Hepatocyte (in vitro differentiated cells): Measurements from ENCODE around the gene COL6A3. TPM values are rescaled to one million over a fixed set of nuclear protein-coding genes. Genes with fewer than 3 reads are reported as not detected.
A peak's percentile ranks its signal among the peaks of the same experiment; 100 is the strongest.

Experiments used
- DNase-seq: peaks from one replicate; pipeline ENCODE4 v3.0.0-alpha.2; 2016; ENCODE audit warnings: low spot score
- H2AFZ ChIP-seq: fragments of 200-600 bp; sonication (generic); 2 replicates; pipeline ENCODE4 v1.6.0; 2016; ENCODE audit warnings: antibody characterized with exemption, mild to moderate bottlenecking
- H3K27ac ChIP-seq: fragments of 200-600 bp; sonication (generic); 2 replicates; pipeline ENCODE4 v1.5.1; 2016; ENCODE audit warnings: mild to moderate bottlenecking
- H3K27me3 ChIP-seq: fragments of 200-600 bp; sonication (generic); 2 replicates; pipeline ENCODE4 v1.6.1; 2016
- H3K36me3 ChIP-seq: fragments of 200-600 bp; sonication (generic); replicated peaks from 2 replicates; pipeline ENCODE4 v1.5.1; 2016; ENCODE audit warnings: low read depth; ENCODE audit not compliant: insufficient read depth
- H3K4me1 ChIP-seq: fragments of 200-600 bp; sonication (generic); 2 replicates; pipeline ENCODE4 v1.5.1; 2016; ENCODE audit warnings: mild to moderate bottlenecking, moderate library complexity; ENCODE audit not compliant: insufficient read depth
- H3K4me2 ChIP-seq: fragments of 200-600 bp; sonication (generic); 2 replicates; pipeline ENCODE4 v1.6.0; 2016
- H3K4me3 ChIP-seq: fragments of 200-600 bp; sonication (generic); 2 replicates; pipeline ENCODE4 v1.5.1; 2016; ENCODE audit warnings: mild to moderate bottlenecking
- H3K79me2 ChIP-seq: fragments of 200-600 bp; sonication (generic); 2 replicates; pipeline ENCODE4 v1.6.0; 2017; ENCODE audit warnings: mild to moderate bottlenecking
- H3K9me2 ChIP-seq: fragments of 200-600 bp; sonication (generic); replicated peaks from 2 replicates; pipeline ENCODE4 v1.6.0; 2017; ENCODE audit warnings: mild to moderate bottlenecking; ENCODE audit not compliant: insufficient read depth
- H3K9me3 ChIP-seq: fragments of 200-600 bp; sonication (generic); 2 replicates; pipeline ENCODE4 v1.5.1; 2016; ENCODE audit warnings: low read depth, mild to moderate bottlenecking
- H4K20me1 ChIP-seq: fragments of 200-600 bp; sonication (generic); 2 replicates; pipeline ENCODE4 v1.6.0; 2016; ENCODE audit warnings: mild to moderate bottlenecking; ENCODE audit not compliant: insufficient read depth, poor library complexity, severe bottlenecking
- EZH2 ChIP-seq: fragments of 200-600 bp; sonication (generic); IDR thresholded peaks from 2 replicates; pipeline ENCODE4 v1.6.1; 2016; ENCODE audit warnings: antibody characterized with exemption, mild to moderate bottlenecking, borderline replicate concordance
- EZH2phosphoT487 ChIP-seq: fragments of 200-600 bp; sonication (generic); IDR thresholded peaks from one replicate; pipeline ENCODE4 v1.6.1; 2018; ENCODE audit warnings: antibody characterized with exemption, mild to moderate bottlenecking, low read depth, moderate library complexity; ENCODE audit not compliant: unreplicated experiment, severe bottlenecking
- WGBS: methylation state at CpG from one replicate; pipeline ENCODE4 v1.1.6; 2016; ENCODE audit warnings: low lambda C conversion rate; ENCODE audit errors: missing lambda C conversion rate; 5-methylcytosine and 5-hydroxymethylcytosine counted together
- polyA plus RNA-seq: library from polyadenylated mRNA; unstranded; fragments of >200 nt; fragmentation: Nextera tagmentation; extraction: Ambion mirVana; gene quantifications from 2 replicates; pipeline ENCODE4 v1.2.1, GENCODE V29; 2016
- total RNA-seq: library from RNA; depleted of rRNA; stranded (reverse); fragments of >200 nt; gene quantifications from 2 replicates; pipeline ENCODE4 v1.2.3, GENCODE V29; 2014
- TF ChIP-seq, protein P1 (sequence below): fragments of 200-600 bp; sonication (generic); IDR thresholded peaks from 2 replicates; pipeline ENCODE4 v1.5.1; 2016; ENCODE audit warnings: antibody characterized with exemption, mild to moderate bottlenecking; ENCODE audit not compliant: poor library complexity

Gene COL6A3
- total and polyA plus RNA-seq, 2 experiments from 2014 or later = 80.7 to 250 TPM

DNA sequence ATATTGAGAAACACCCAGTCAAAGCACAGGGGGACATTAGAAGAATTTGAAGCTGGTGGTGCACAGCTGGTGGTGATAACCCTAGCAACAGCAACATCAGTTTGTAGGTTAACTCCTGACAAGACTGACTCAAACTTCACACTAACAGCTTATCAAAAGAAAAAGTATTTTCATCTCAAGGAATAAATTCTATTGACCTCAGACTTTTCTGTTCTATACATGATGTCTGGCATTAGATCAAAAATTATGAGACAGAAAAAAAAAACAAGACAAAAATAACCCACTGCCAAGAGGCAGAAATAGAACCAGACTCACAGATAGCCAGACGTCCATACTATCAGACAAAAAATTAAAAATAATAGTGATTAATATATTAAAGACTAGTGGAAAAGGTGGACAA lies 126.1 kb downstream of the COL6A3 start:
- Histone ChIP-seq H3K36me3 (no peaks in the 10 kb centered on the region), H3K4me3 (no peak overlapping the region), H3K27ac (peak overlapping the region; percentile 90), H3K9me3 (no peaks in the 10 kb centered on the region), H3K9me2 (no peaks in the 10 kb centered on the region), H3K4me2 (no peak overlapping the region), H4K20me1 (no peaks in the 10 kb centered on the region), H3K79me2 (no peaks in the 10 kb centered on the region), H3K27me3 (no peaks in the 10 kb centered on the region), H2AFZ (no peak overlapping the region), H3K4me1 (peaks cover 28% of the 10 kb centered on the region)
- WGBS = 76% methylated on average over 1 of the region's 1 CpG
- DNase-seq = no peak
- no peak for TF ChIP-seq EZH2phosphoT487
- TF ChIP-seq, protein P1, sequence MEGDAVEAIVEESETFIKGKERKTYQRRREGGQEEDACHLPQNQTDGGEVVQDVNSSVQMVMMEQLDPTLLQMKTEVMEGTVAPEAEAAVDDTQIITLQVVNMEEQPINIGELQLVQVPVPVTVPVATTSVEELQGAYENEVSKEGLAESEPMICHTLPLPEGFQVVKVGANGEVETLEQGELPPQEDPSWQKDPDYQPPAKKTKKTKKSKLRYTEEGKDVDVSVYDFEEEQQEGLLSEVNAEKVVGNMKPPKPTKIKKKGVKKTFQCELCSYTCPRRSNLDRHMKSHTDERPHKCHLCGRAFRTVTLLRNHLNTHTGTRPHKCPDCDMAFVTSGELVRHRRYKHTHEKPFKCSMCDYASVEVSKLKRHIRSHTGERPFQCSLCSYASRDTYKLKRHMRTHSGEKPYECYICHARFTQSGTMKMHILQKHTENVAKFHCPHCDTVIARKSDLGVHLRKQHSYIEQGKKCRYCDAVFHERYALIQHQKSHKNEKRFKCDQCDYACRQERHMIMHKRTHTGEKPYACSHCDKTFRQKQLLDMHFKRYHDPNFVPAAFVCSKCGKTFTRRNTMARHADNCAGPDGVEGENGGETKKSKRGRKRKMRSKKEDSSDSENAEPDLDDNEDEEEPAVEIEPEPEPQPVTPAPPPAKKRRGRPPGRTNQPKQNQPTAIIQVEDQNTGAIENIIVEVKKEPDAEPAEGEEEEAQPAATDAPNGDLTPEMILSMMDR = no peak
- TF ChIP-seq EZH2 = no peak

DNA sequence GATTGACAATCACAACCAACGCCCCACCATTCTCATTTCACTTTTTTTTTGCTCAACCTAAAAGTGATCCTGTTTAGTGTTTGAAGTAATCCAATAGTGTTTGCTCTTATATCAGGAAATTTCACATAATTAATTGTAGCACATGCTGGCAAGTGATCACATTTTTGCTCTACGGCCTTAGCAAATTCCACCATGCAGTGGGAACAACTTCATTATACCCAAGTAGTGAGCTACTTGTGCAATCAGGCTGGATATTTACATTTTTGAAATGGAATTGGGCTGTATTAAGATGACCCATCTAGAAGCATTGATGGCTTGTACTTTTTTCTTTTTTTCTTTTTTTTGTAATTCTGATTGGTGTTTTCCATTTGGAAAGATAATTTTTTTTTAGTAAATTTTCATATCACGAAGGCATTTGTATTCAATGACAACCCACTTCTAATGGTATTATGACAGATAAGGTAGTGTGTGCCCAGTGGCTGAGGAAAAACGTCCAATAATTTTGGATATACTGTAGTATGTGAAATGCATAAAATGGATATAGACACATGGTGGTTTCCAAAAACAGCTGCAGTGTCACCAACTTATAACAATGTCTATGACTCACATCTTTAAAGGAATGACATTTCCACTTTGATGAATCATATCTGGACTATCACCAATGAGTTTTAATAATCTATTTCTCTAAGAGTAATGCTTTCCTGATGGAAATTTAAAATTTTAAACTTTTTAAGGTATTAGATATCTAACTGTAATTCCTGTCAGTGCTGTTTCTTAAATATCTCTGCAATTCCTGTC lies 130.6 kb downstream of the COL6A3 start:
- Histone ChIP-seq H3K4me3 (no peak overlapping the region), H3K4me2 (no peak overlapping the region), H3K79me2 (no peaks in the 10 kb centered on the region)

DNA sequence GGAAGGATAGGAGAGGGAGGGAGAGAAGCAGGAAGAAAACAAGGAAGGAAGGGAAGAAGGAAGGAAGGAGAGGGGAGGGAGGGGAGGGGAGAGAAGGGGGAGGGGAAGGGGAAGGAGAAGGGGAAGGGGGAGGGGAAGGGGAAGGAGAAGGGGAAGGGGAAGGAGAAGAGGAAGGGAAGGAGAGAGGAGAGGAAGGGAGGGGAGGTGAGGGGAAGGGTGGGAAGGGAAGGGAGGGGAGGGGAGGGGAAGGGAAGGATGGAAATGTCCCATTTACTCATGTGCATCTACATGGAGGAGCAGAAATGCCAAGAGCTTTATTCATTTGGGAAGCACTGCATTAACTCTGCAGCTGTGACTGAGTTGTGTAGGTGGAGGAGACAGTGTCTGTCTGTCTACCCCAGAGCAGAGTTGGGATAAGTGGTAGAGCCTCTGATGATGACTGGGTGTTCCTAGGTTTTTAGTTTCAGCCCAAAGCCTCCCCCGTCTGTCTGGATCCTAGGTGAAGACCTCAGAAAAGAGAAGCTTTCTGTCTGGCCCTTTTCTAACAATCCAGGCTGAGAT lies 131.3 kb downstream of the COL6A3 start:
- Histone ChIP-seq H3K9me3 (no peaks in the 10 kb centered on the region), H2AFZ (no peak overlapping the region), H3K4me2 (no peak overlapping the region), H3K9me2 (no peaks in the 10 kb centered on the region), H4K20me1 (no peaks in the 10 kb centered on the region), H3K27ac (peak overlapping the region; percentile 83), H3K79me2 (no peaks in the 10 kb centered on the region), H3K36me3 (no peaks in the 10 kb centered on the region), H3K4me3 (no peak overlapping the region), H3K27me3 (no peaks in the 10 kb centered on the region), H3K4me1 (peaks cover 33% of the 10 kb centered on the region)
- no peak for DNase-seq
- TF ChIP-seq EZH2 (no peak), EZH2phosphoT487 (no peak)
- TF ChIP-seq, protein P1 = no peak
- WGBS = 40% methylated on average over 1 of the region's 1 CpG

More for the DNA sequence above, 130.6 kb downstream of the COL6A3 start:
- no peaks in the 10 kb centered on the region for H3K9me3 ChIP-seq
- H2AFZ ChIP-seq = no peak overlapping the region
- H4K20me1 ChIP-seq = no peaks in the 10 kb centered on the region
- H3K4me1 ChIP-seq = peaks cover 28% of the 10 kb centered on the region
- DNase-seq = no peak
- peak overlapping the region; percentile 83 for H3K27ac ChIP-seq
- WGBS = 83% methylated on average over 4 of the region's 4 CpGs
- no peaks in the 10 kb centered on the region for H3K9me2 ChIP-seq
- no peaks in the 10 kb centered on the region for H3K27me3 ChIP-seq
- H3K36me3 ChIP-seq = no peaks in the 10 kb centered on the region
- TF ChIP-seq, protein P1 = no peak
- TF ChIP-seq EZH2phosphoT487 (no peak), EZH2 (no peak)
